GM19438 (cell line): Measurements from ENCODE around the gene VAV2.
A peak's percentile ranks its signal among the peaks of the same experiment; 100 is the strongest.

Experiments
- ATAC-seq: cut with Tn5 transposase; IDR thresholded peaks from one replicate; pipeline ENCODE4 v1.9.1; 2021; ENCODE audit warnings: low read depth; ENCODE audit not compliant: unreplicated experiment

The VAV2 gene

DNA sequence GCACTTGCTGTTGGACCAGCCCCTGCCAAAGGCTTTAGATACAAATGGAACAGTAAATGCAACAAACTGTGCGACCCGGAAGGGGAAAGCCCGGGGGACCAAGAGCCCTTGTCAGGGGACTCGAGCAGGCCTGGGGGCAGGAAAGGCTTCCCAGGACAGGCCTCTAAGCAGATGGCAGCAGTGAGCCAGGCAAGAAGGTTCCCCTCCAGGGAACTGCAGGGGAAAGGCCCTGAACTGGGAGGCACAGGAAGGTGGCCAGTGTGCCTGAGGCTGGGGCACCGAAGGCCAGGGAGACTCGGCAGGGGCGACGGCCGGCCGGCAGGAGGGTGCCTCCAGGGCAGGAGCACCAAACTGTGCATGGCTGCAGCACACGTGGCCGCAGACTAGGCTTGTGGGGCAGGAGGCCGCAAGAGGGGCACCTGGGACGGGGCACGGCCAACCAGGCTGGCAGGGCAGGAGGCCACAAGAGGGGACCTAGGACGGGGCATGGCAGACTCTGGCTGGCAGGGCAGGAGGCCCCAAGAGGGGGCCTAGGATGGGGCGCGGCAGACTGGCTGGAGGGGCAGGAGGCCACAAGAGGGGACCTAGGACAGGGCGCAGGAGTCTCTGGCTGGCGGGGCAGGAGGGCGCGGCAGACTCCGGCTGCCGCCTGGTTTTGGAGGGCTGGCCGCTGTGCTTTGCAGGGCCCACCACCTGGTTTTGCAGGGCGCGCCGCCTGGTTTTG, 10.0 kb downstream of the VAV2 start:
- no peak for ATAC-seq

DNA sequence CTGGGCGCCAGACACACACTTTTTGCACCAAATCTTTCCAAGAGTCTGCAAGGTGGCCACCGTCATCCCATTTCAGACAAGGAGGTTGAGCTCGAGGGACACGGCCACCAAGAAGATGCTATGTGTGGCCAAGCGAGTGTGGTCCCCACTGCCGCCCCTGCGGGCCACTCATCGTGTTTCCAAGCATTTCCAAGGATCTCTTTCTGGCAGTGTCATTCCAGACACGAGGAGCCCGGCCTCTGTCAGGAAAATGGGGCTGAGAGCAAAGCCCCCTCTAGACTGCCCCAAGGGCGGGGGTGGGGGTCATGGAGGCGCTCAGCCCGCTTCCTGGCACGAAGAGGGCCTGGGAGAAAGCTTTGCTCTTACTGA, 10.6 kb downstream of the VAV2 start:
- ATAC-seq, result no peak

DNA sequence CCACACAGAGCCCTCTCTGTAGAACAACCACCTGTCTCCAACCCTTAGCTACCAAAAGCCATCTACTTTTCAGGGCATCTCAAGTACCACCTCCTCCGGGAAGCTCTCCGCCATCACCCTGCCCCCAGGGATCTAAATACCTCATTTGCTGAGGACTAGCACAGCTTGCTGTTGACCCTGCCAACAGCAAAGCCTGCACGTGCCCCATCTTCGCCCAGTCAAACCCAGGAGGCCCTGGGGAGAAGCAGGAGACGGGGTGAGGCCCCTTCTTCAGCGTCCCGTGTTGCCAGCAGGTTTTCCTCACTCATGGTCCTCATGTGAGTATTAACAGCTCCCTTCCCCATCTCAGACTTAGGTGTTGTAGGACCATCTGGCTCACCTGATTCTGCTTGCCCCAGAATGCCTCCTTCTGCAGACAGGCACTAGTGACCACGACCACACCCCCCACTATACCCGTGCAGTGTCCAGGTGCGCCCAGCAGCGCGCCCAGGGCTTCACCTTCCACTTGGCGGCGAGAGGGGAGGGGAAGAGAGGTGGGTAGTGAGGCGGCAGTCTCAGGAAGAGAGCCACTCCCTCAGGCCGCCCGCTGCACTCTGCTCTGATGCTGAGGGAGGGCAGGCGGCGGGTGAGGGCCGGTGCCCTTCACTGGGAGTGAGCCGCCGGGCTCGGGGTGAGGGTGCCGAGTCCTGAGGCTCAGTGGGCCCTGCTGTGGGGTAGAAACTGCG, 11.1 kb downstream of the VAV2 start:
- ATAC-seq, result no peak

DNA sequence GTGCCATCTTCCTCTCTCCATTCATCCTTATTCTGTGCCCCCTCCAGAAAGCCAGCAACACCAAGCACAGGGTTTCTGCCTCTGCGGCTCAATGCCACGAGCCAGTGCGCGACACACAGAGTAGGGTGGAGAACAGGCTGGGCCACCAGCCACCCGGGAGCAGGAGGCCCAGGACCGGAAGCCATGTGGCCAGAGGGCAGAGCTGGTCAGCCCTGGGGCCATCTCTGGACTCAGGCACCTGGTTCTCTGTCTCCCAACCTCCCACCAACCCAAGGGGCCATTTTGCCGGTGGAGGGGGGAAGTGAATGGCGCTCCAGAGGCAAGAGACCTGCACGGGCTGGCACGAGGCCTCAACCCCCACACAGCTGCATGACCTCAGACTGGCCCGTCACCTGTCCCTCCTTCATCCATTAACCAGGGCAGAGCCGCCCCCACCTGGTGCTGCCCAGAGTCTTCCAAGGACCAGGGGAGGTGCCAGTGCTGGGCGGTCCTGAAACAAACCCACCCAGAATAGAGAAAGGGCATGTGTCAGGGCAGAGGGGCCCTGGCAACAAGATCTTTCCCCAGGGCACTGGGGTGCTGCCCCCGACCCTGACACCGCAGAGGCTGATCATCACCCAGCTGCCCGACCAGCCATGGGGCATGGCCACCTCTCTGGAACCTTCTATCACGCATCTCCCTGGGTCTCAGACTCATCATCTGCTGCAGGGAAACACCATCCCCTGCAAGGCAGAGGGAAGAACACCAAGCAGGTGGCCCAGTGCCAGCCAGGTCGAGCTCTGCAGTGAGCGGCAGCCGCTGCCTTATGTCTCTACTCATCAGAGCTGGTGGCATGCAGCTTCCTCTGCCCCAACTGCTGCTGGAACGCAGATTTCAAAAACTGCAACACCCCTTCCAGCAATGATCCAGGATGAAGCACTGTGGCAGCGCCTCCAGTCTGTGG, 11.9 kb downstream of the VAV2 start:
- ATAC-seq, result no peak

DNA sequence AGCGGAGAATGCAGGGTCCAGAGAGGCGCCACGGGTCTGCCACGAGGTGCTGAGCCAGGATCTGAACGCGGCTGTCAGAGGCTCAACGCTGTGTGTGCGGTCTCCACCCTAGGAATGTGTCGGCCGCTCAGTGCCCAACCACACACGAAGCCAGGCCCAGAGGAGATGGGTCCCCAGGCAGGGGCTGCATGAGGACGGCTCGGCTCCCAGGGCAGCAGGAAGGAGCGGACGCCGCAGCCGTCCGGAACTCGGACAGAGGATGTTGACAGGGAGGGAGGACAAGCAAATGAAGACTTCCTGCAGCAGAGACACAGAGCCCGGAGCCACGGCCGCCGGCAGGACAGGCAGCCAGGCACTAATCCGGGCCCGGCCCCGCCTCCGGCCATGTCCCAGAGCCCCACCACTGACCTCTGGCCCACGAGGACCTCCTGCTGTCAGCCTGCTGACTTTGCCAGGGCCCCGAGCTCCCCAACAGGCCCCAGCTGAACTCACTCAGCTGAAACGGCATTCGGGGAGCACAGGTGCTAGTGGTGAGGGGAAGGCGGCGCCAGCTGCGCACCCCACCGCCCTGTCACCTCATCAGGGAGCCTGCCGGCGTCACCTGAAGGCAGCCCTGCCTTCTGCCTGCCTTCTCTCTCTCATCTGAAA, 12.7 kb downstream of the VAV2 start:
- peak; percentile 57 for ATAC-seq

DNA sequence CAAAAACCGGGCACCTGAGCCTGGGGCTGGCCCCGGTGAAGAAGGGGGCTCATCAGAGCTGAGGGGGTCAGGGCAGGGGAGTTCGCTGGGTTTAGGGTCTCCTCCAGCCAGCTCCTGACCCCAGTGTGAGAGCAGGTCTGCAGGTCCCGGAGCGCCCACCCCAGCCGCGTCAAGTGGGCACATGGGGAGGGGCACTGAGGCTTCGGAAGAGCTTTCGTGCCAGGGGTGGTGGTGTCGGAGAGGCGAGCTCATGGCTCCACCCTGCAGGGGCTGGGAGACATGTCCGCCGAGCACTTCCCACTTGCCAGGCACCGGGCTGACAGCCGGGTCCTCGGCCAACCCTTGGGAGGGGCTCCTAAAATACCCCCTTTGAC, 13.2 kb downstream of the VAV2 start:
- ATAC-seq, result no peak

DNA sequence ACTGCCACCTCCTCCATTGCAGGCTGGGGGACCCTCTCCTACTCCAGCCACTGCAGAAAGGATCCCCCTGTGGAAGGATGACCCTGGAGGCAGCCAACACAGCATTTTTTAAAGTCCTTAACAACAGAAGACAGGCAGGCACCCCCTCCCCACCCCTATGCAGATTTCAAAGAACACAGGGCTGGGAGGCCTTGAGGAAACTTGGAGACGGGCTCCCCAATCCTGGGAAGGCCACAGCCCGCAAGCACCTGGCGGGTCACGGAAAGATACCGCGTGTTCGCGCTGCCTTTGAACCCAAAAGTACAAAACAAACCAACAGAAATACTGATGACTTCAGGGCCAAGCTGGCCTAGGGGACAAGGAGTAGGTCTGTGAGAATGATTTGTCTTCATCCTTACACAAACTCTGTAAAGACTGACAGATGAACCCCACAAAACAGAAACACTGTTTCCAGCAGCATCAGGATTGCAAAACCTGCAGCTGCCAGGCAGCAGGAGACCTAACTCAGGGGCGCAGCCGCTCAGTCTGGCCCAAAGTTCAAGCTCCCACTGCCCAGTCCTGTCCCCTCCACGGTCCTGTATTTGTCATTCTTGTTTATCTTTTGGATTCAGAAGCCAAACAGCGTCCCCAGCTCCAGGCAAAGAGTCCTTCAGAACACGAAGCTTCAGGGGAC, 13.8 kb downstream of the VAV2 start:
- no peak for ATAC-seq

DNA sequence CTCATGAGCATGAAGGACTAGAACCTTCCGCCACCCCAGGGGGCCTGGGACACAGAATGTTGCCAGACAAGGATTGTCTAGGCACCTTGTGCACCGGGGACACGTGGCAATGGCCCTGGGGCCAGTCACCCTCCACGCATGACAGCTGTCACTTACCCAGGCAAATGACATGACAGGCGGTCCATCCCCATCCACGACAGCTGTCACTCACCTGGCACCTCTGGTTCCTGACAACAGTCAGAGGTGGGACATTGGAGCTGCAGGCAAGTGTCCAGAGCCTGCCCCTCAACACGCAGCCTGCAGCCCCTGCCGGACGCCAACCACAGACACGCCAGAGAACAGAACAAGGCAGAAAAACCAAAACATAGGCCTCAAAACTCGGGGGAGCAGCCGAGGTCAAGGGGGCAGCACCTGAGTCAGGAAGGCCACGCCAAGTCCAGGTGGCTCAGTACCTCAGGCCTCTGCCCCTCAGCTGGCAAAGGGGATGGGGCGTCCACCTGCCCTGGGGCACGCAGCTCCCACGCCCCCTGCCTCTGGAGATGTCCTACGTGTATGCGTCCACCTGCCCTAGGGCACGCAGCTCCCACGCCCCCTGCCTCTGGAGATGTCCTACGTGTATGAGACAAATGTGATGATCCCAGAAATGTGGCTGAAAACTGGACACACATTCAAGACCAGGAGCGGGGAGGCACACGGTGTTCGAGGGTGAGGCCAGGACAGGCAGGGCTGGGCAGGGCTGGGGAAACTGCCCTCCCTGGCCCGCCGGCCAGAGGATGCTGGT, 14.5 kb downstream of the VAV2 start:
- ATAC-seq, result no peak

DNA sequence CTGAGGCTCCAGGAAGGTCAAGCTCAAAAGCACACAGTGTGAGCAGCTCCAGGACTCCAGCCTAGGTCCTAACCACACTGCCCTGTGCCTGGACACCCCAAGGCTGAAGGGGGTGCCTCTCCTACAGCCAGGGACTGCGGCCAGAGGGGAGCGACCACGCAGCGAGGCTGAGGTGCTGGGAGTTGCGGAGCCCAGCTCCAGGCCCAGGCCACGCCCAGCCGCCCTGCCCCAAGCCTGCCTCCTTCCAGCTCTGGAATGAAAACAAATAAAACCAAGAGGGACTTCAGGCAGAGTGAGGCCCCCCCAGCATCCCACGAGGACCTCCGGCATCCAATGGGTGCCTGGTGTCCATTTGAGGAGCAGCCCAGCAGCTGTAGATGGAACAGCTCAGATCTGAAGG, 15.2 kb downstream of the VAV2 start:
- ATAC-seq, result no peak

DNA sequence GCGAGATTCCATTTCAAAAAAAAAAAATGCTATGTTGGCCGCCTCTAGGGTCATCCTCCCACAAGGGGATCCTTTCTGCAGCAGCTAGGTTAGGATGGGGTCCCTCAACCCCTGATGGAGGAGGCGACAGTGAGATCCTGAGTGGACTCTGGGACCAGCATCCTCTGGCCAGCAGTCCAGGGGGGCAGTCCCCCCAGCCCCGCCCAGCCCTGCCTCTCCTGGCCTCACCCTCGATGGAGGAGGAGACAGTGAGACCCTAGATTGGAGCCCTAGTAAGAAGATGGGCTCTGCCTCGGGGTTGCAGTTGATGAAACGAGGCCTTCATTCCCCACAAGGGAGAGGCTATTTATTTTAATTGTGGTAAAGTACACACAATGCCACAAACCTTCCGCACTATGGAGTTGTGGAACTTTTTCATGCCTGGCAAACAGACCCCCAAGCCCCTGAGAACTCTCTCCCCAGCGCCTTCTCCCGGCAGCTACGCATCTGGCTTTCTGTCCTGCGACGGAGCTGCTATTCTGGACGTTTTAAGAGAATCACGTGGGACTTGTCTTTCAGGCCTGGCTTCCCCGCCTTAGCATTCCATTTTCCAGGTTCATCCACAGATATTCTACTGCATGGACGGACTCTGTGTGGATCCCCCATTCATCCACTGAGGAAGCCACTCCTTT, 15.8 kb downstream of the VAV2 start:
- no peak for ATAC-seq

DNA sequence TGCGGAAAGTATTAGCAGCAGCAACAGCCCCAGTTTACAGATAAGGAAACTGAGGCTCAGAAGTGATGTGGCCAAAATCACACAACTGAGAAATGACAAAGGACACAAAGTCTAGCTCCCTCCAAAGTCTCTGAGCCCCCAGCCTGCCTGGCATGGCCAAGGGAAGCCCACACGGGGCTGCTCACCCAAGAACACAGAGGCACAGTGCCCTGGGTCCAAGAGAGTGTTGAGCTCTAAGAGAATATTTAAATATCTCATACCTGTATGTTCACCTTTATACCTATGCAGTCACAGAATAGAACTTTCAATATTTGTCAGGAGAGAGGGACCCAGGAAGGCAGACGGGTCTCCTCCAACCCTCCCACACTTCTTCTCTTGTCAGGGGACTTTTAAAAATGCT, 16.6 kb downstream of the VAV2 start:
- ATAC-seq, result no peak

DNA sequence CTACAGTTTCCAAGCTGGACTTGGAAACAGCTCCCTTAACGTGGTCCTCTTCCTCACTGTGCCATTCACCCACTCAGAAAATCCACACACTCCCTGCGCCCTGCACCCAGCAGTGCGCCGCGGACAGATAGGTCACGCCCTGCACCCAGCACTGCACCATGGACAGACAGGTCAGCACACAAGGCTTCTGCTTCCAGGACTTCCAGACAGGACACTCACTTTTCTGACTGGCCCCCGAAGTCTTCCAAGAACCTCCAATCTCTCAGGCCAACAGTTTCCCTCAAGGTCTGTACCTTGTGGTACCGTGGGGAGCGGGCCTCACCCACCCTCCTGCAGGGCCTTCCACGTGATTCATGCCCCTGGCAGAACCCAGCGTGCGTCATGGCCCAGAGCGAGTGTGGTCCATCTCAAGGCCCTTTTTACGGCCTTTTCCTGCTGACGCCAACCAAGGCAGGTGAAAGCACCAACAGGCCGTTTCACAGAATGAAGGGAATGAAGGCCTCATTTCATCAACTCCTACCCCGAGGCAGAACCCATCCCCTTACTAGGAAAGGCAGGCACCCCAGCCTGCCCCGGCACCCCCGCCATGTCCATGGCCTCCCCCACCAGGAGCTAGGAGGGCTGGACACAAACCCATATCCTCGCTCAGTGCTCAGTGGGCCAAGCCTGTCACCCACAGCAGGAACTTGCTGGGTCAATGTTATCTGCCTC, 17.3 kb downstream of the VAV2 start:
- no peak for ATAC-seq

DNA sequence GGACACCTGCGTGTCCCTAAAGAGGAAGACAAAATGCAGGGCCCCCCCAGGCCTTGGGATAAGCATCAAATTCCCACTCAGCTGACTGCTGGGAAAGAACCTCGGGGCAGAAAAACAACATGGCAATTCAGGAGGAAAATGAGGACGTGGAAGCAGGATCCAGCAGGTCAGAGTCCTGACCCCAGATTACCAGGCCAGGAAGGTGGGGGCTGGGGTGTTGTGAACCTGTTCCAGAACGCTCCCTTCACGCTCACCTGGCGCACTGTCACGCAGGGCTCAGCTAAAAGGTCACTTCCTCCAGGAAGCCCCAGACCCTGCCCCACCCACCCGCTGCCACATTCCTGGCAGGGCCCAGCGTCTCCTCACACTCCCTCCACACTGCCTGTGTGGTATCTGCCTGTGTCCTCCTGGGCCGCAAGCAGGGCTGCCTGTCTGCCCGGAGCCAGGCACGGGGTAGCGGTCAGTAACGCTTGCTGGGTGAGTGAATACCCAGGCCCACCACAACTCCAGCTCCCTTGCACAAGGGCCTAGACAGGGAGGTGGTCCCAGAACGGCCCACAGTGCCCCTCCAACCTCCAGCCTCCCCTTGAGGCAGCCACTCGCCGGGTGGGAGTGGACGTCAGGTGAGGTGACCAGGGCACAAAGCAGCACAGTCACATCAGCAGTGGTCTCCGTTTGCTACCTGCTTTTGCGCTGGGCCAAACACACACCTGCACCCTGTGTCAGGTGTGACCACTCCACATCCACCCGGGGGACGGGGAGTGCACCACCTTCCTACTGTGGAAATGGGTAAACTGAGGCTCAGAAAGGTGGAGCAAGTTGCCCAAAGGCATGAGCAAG, 18.1 kb downstream of the VAV2 start:
- no peak for ATAC-seq

DNA sequence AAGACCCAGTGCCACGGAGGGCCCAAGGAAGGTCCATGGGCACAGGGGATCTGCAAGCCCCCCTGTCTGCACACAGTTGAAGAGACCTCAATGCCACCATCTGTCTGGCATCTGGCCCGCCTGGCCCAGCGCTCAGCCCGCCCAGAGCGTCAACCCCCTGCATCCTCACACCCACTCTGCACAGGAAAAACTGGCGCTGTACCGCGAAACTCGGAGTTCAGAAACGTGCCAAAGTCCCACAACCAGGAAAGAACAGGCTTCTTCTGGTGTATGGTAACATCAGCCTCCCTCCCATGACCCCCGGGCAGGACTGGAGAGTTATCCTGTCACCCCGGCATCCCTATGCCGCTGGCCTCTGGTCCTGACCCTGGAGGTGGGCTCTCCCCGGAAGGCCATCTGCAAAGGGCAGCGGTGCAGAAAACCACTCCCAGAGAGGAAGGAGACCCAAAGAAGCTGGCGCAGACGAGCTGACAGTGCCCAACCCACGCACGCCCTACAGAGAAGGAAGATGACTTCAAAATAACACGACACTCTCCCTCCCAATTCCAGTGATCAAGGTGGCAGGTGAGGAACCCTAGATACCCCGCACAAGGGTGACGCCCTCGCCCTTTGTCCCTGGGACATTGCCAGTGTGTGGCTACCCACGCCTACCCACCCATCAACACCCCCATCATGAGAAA, 18.9 kb downstream of the VAV2 start:
- no peak for ATAC-seq

DNA sequence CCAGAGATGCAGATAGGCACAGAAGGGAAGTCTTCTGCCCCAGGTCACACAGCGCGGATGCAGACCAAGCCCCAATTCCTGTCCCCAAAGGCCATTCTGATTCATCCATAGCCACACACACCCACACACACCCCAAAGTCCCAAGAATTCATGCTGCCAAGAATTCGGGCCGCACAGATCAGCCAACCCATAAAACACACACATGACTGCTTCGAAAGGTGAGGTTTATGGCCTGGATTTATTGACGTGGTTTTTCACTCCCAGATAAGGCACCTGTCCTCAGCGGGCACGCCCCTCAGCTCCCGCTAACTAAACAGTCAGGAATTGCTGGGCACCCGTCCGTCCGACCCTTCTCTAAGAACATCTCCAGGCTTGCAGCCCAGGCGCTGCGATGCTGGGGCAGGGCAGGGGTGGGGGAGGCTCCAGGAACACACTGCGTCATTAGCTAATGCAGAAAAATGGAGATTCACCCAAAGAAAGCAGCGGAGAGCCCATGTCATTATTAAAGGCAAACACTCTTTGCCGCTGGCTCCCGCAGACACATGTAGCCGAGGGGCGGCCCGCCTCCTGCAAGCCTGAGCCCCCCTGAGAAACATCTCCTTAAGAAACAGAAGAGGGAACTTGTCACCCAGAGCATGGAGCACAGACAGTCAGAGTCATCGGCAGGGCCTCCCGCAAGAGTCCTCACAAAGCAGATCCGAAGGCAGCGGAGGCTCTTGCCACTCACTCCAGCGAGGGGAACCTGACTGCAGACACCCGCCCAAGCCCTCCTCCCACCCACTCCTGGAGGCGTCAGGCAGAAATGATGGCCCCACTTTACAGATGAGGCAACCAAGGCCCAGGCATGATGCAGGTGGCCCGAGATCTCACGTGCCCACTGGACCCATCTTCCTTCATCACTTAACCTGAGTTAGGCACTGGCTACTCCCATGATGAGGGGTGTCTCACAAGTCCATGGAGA, 19.9 kb downstream of the VAV2 start:
- ATAC-seq, result no peak
